HepG2 (cell line): Measurements from ENCODE around the gene SNRNP200. TPM values are rescaled to one million over a fixed set of nuclear protein-coding genes. Genes with fewer than 3 reads are reported as not detected.
A peak's percentile ranks its signal among the peaks of the same experiment; 100 is the strongest.

Source experiments
- ATF2 ChIP-seq: sonication (generic); formaldehyde crosslinking; IDR thresholded peaks from 2 replicates; pipeline ENCODE4 v1.4.0; 2020; ENCODE audit warnings: missing genetic modification reagents
- BRCA1 ChIP-seq: sonication (generic); formaldehyde crosslinking; IDR thresholded peaks from 2 replicates; pipeline ENCODE4 v1.4.0; 2020; ENCODE audit warnings: missing genetic modification reagents
- CREB1 ChIP-seq, 2 experiments: fragments of 450-650 bp in 1 of 2; IDR thresholded peaks; 2 replicates each; pipeline ENCODE4 v1.6.1; 2016 to 2017; ENCODE audit warnings: control low read depth in 1 of 2, mild to moderate bottlenecking in 1 of 2, missing compliant biosample characterization in 1 of 2, missing genetic modification characterization in 1 of 2
- CREB3 ChIP-seq: sonication (generic); formaldehyde crosslinking; IDR thresholded peaks from 2 replicates; pipeline ENCODE4 v1.5.0; 2020; ENCODE audit warnings: missing genetic modification reagents
- KDM2A ChIP-seq: sonication (generic); formaldehyde crosslinking; IDR thresholded peaks from 2 replicates; pipeline ENCODE4 v1.4.0; 2020; ENCODE audit warnings: low read depth, missing genetic modification reagents, borderline replicate concordance
- KLF16 ChIP-seq, 2 experiments: sonication (generic) in 1 of 2; formaldehyde crosslinking in 1 of 2; IDR thresholded peaks; 2 replicates each; pipeline versions ENCODE4 v1.6.1 to v1.8.0; 2016 to 2023; ENCODE audit warnings: missing genetic modification reagents in 2 of 2, missing compliant biosample characterization in 1 of 2
- NKX3-1 ChIP-seq: sonication (generic); formaldehyde crosslinking; IDR thresholded peaks from 2 replicates; pipeline ENCODE4 v1.5.0; 2020; ENCODE audit warnings: missing genetic modification reagents
- ONECUT2 ChIP-seq: sonication (generic); formaldehyde crosslinking; IDR thresholded peaks from 2 replicates; pipeline ENCODE4 v1.4.0; 2020; ENCODE audit warnings: missing genetic modification reagents
- RFXAP ChIP-seq: sonication (generic); formaldehyde crosslinking; IDR thresholded peaks from 2 replicates; pipeline ENCODE4 v1.4.0; 2020; ENCODE audit warnings: missing genetic modification reagents, borderline replicate concordance
- STAT6 ChIP-seq: sonication (generic); formaldehyde crosslinking; IDR thresholded peaks from 2 replicates; pipeline ENCODE4 v1.4.0; 2020; ENCODE audit warnings: missing genetic modification reagents, mild to moderate bottlenecking, borderline replicate concordance
- TBX2 ChIP-seq: sonication (generic); formaldehyde crosslinking; IDR thresholded peaks from 2 replicates; pipeline ENCODE4 v1.5.0; 2020; ENCODE audit warnings: missing genetic modification reagents, mild to moderate bottlenecking, borderline replicate concordance
- XRCC5 ChIP-seq: fragments of 200-400 bp; formaldehyde crosslinking; optimal IDR thresholded peaks from 2 replicates; pipeline ENCODE3; 2017; ENCODE audit warnings: mild to moderate bottlenecking, low read length
- ZNF264 ChIP-seq: sonication (generic); formaldehyde crosslinking; IDR thresholded peaks from 2 replicates; pipeline ENCODE4 v1.4.0; 2020; ENCODE audit warnings: missing genetic modification reagents
- ZNF318 ChIP-seq: sonication (generic); formaldehyde crosslinking; IDR thresholded peaks from 2 replicates; pipeline ENCODE4 v1.4.0; 2020; ENCODE audit warnings: mild to moderate bottlenecking, missing genetic modification reagents
- ZNF577 ChIP-seq: sonication (generic); formaldehyde crosslinking; IDR thresholded peaks from 2 replicates; pipeline ENCODE4 v1.4.0; 2020; ENCODE audit warnings: mild to moderate bottlenecking, low read depth, missing genetic modification reagents, borderline replicate concordance
- ZNF792 ChIP-seq: IDR thresholded peaks from 2 replicates; pipeline ENCODE4 v1.6.1; 2016
- polyA plus RNA-seq, 8 experiments: library from polyadenylated mRNA; depleted of rRNA in 3 of 8; stranded (reverse) in 7 of 8; unstranded in 1 of 8; fragments of >200 nt; fragmentation: Illumina TruSeq in 4 of 8; extraction: Trizol in 4 of 8; gene quantifications; 2 replicates each; pipeline versions ENCODE4 v1.2.1 to v1.2.3, GENCODE V29; 2011 to 2016; ENCODE audit warnings: low read depth in 4 of 8, missing spikeins in 1 of 8, mixed read lengths in 1 of 8; ENCODE audit not compliant: insufficient read depth in 1 of 8
- total RNA-seq, 5 experiments: library from RNA; depleted of rRNA; stranded (reverse); fragments of >200 nt; fragmentation: Illumina TruSeq; extraction: Trizol; gene quantifications; 2 replicates each; pipeline ENCODE4 v1.2.3, GENCODE V29; 2016; ENCODE audit warnings: low read depth in 1 of 5

Gene SNRNP200
- total and polyA plus RNA-seq, 2 of the 13 experiments (the other 11 are each of a cell fraction or from before 2014, with no cell fraction given) = 99.0 to 232 TPM

GRCh38 chr2:96251721-96252292 is 53.5 kb downstream of the SNRNP200 start (continued):
- TF ChIP-seq STAT6 (no peak), TBX2 (CRISPR knock-in tag) (no peak), KLF16 (CRISPR knock-in tag; IDR thresholded peaks at IDR 0.05) (peak in 1 of 2 experiments; percentile 58; a peak in 1 of 4 replicates), RFXAP (CRISPR knock-in tag) (no peak), ATF2 (peak; percentile 41; the same call in 1 of the 2 replicates), ZNF264 (CRISPR knock-in tag) (no peak), ONECUT2 (no peak), CREB1 (IDR thresholded peaks at IDR 0.05) (peak; percentile 26; the same call in 1 of the 2 replicates), CREB1 (CRISPR knock-in tag; IDR thresholded peaks at IDR 0.05) (no peak), BRCA1 (CRISPR knock-in tag) (no peak), NKX3-1 (CRISPR knock-in tag) (no peak), KDM2A (CRISPR knock-in tag) (peak; percentile 76), CREB3 (CRISPR knock-in tag) (no peak), ZNF318 (no peak), ZNF792 (peak; percentile 27; the same call in 1 of the 2 replicates), XRCC5 (peak; percentile 93), ZNF577 (CRISPR knock-in tag) (no peak)
